Peyer's patch (tissue), 4 donors: ENCODE measurements around the gene ZFP2.

Experiments
- POLR2A ChIP-seq, 2 donors: fragments of 450-650 bp; IDR thresholded peaks; one replicate each; pipeline ENCODE4 v1.5.1; 2017; ENCODE audit warnings: antibody characterized with exemption in 2 of 2, mild to moderate bottlenecking in 2 of 2, moderate library complexity in 2 of 2
- TF ChIP-seq, protein P1 (sequence below), 6 experiments: fragments of 450-650 bp in 4 of 6; fragments of 200-600 bp in 2 of 6; sonication (generic) in 1 of 6; IDR thresholded peaks; one replicate each; pipeline ENCODE4 v1.5.1; 2017 to 2019; ENCODE audit warnings: antibody characterized with exemption in 6 of 6, mild to moderate bottlenecking in 3 of 6, moderate library complexity in 1 of 6

DNA sequence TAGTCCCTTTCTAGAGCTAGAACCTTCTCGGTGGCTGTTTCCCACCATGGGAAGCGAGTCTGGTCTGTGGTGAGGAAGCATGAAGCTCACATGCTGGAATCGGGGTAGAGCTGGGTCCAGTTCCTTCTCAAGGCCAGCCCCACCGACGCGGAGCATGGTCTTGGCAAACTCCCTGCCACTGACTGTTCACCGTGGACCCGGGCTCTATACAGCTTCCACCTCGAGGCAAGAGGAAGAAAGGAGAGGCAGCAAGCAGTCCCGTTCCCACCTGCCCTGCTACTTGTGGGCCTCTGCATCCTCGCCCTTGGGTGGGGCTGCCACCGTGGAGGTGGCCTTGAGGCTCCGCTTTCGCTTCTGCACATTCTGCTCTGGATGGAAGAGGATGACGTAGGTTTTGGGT lies 85.7 kb downstream of the ZFP2 start:
- TF ChIP-seq, protein P1, sequence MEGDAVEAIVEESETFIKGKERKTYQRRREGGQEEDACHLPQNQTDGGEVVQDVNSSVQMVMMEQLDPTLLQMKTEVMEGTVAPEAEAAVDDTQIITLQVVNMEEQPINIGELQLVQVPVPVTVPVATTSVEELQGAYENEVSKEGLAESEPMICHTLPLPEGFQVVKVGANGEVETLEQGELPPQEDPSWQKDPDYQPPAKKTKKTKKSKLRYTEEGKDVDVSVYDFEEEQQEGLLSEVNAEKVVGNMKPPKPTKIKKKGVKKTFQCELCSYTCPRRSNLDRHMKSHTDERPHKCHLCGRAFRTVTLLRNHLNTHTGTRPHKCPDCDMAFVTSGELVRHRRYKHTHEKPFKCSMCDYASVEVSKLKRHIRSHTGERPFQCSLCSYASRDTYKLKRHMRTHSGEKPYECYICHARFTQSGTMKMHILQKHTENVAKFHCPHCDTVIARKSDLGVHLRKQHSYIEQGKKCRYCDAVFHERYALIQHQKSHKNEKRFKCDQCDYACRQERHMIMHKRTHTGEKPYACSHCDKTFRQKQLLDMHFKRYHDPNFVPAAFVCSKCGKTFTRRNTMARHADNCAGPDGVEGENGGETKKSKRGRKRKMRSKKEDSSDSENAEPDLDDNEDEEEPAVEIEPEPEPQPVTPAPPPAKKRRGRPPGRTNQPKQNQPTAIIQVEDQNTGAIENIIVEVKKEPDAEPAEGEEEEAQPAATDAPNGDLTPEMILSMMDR (IDR thresholded peaks at IDR 0.05), result no peak
- TF ChIP-seq POLR2A (IDR thresholded peaks at IDR 0.05), result no peak
